DMS79 treated with DMSO at 0.1 percent for 48 hours (cell line): Measurements from ENCODE around the gene CAVIN3.
"Not testable (repeated sequence)": the region's sequence is repeated elsewhere in the genome, so short reads cannot be mapped to it uniquely, and the experiment has no call there.

Experiments
- DNase-seq: peaks from one replicate; lab custom pipeline; 2025; lab: John Stamatoyannopoulos, UW

The CAVIN3 gene

DNA sequence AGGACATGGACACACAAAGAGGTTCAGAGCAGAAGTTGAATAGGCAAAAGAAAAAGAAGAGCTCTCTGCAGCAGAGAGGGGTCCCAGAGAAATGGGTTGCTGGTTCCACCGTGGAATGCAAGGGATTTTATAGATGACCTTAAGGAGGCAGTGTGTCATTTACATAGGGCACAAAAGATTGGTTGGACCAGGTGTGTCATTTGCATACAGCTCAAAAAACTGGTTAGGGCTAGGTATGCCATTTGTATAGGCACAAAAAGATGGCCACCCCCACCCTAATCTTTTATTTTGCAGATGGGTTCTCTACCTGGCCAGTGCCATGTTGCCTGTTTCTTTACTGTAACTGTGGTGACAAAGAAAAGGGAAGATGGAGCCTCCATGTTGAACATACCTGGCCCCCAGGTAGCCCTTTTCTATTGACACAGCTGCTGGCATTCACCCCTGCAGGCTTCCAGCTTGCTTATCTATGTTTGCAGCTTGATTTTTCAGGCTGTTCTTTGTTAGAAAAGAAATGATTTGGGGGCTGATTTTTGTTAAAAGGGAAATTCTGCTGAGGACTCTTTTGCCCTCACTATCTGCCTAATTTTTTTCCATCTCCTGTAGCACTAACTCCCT, 3.1 kb upstream of the CAVIN3 start:
- no peak for DNase-seq

DNA sequence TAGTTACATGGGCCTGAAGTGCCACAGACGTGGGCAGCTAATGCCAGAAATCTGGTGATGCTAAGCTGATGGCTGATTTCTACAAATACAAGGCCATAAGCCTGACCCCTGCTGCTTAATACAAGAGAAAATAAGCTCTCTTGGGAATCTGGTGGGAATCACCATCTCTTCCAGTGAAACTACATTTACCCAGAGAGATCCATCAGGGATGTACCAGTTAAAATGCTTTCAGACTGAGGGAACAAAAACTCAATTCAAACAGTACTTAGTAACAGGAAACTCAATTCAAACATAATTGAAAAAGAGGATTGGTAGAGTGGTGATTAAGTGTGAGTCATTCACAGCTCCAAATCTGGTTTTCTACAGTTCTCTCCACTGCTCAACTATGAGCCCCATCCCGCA, 1.7 kb upstream of the CAVIN3 start:
- no peak for DNase-seq

DNA sequence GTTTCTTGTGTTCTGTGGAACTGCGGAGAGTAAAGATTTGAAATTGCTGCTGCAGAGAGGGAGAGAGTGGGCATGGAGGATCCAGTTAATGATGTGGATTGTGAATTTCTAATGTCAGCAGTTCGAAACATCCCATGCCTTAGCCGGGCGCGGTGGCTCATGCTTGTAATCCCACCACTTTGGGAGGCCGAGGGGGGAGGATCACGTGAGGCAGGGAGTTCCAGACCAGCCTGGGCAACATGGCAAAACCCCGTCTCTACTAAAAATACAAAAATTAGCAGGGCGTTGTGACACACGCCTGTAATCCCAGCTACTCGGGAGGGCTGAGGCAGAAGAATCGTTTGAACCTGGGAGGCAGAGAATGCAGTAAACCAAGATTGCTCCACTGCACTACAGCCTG, 1.1 kb upstream of the CAVIN3 start:
- no peak for DNase-seq

DNA sequence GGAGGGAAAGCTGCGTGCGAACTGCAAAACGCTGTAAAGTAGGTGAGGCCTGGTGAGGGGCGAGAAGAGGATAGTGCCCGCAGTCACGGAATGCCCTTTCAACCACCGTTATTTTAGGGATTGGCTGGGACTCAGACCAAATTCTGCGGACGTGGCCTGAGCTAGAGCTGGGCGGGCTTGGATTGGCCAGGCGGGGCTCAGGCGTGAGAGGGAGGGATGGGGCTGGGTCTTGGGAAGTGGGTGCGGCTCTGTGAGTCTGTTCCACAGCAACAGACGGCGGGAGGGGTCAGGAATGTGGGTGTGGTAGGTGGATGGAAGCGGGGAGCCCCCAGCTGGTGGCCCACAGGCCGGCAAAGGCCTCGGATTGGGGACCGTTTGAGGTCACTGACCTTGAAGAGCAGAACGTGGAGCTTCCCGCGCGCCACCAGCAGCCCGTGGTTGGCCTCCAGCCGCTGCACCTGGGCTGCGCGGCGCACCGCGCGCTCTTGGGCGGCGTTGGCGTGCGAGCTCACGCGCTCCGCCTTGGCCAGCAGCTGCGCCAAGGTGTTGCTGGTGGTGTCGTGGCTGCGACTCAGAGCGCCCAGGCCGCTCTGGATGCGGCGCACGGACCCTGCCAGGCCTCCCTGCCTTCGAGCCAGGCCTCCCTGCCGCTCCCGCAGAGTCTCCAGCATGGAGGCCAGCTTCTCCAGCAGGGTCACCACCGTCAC, 444 bp downstream of the CAVIN3 start:
- DNase-seq = no peak

GRCh38 chr11:6319001-6319703, 1.1 kb downstream of the CAVIN3 start:
- DNase-seq = no peak

DNA sequence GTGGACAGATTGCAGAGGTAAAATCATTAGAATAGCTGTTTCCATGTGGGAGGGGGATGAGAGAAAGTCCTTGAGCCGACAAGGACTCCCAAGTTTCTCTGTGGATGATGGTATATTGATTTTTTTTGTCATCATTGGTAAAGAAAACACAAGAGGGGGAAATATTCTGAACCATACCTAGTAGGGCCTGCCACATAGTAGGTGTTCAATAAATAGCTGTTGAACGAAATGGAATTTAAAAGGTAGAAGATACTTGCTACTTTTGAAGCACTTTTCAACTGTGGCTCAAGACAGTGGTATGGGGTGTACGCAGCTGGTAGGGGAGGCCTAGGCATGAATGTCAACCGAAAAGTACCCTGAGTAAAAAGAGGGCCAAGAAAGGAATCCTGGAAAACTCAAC, 2.1 kb downstream of the CAVIN3 start:
- no peak for DNase-seq

DNA sequence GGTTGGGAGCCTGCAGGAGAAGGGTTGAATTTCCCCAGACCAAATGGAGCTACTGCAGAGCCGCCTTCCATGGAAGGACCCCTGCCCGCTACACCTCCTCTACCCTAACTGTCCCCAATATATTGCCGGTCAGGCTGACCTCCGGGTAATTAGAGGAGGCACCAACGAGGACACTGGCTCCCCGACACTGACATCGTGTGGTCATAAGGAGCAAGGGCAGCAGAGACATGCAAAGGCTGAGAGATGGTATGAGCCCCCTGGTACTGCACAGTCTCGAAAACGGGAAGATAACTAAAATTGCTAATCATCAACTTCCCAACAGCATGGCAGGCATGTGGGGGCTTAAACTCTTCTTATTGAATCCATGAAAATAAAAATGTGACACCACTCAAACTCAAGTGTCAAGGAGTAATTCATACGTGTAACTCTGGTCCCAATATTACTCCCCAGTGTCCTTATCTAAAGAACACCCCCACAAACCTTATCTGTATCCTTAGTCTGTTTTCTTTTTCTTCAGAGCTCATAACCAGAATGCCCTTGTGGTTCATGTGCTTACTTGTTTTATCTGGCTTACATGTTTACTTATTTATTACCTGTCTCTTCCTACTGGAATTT, 4.4 kb downstream of the CAVIN3 start:
- DNase-seq = peak; percentile 38

GRCh38 chr11:6312106-6312505, 8.2 kb downstream of the CAVIN3 start:
- no peak for DNase-seq

GRCh38 chr11:6307876-6308275, 12.4 kb downstream of the CAVIN3 start:
- no peak for DNase-seq

DNA sequence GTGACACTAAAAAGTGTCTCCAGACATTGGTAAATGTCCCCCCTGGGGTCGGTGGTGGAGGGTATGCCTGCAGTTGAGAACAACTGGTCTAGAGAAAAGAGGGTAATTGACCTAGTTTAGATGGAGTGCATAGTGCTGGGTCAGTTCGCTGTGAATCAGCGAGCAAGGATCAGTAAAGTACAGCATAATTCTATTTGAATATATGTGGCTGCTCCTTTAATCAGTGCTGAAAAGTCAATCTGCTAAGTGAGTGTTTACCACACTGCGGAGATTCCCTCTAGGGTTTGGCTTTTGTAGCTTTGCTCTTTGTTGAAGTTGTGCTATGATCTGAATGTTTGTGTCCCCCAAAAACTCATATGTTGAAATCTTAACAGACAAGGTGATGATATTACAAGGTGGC, 15.0 kb downstream of the CAVIN3 start:
- no peak for DNase-seq

GRCh38 chr11:6303661-6304060, 16.6 kb downstream of the CAVIN3 start:
- no peak for DNase-seq

DNA sequence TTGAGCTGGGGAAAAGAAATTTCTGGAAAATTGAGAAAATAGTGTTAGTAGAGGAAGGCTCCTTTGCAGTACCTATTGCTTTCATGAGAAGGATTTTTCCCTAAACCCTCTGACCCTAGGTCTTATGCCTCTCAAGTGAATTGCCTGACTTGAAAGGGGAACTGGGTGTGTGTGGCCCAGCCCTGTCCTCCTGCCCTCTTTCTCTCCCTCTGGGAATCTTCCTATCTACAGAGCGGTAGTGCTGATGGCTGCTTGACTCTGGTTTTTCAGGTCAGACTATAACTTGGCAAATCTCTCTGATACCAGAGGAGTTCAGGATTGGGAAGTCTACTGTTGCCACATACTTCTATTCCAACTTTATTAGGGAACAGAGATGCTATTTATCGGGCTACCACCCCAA, 19.2 kb downstream of the CAVIN3 start:
- DNase-seq = no peak

- no peak for DNase-seq
These were observed 20.0 kb downstream of the CAVIN3 start for GRCh38 chr11:6300325-6300724.

GRCh38 chr11:6298605-6299004, 21.7 kb downstream of the CAVIN3 start:
- DNase-seq = no peak

GRCh38 chr11:6297831-6298230, 22.5 kb downstream of the CAVIN3 start:
- no peak for DNase-seq

- no peak for DNase-seq
These were observed 35.3 kb downstream of the CAVIN3 start for GRCh38 chr11:6285019-6285418.

DNA sequence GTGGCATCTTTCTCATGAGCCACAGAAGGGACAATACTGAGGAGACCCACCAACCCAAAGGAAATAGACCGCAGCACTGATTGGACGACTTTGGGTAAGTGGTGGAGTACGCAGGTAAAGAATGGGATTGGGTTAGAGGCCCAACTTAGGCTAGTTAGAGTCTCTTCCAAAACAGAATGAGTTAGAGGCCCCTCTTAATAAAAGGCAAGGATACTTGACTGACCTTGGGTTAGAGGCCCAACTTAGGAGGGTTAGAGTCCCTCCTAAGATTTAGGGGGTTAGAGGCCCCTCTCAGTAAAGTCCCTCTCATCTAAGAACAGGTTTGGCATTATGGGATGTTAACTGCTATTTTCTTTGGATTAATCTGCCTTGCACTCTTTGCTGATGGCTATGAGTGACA, 36.1 kb downstream of the CAVIN3 start:
- no peak for DNase-seq

- DNase-seq = no peak
These were observed 36.8 kb downstream of the CAVIN3 start for GRCh38 chr11:6283453-6284023.

DNA sequence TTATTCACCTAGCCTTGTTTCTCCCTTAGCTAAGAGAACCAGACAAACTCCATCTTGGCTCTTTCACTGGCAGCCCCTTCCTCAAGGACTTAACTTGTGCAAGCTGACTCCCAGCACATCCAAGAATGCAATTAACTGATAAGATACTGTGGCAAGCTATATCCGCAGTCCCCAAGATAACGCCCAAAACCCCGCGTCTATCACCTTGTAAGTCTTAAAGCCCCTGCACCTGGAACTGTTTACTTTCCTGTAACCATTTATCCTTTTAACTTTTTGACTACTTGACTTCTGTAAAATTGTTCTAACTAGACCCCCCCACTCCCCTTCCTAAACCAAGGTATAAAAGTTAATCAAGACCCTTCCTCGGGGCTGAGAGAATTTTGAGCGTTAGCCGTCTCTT, 39.5 kb downstream of the CAVIN3 start:
- DNase-seq = not testable (repeated sequence)

DNA sequence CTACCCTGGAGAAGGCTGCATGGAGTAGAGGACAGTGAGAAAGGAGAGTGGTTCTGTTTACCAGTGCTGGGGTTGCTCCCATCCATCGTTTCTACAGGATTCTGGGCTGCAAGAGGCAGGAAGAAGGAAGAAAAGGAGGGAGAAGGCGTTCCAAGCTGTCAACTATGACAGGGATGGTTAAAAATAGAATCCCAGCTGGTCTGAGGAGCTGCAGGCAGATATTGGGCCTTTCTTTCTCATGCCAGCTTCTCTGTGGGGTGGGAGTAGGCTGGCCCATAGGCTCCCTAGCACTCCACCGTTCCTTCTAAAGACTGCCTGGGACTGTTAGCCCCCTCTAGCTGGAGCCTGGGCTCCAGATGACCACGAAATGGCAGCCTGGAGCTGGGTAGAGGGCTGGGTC, 47.1 kb downstream of the CAVIN3 start:
- DNase-seq = no peak

DNA sequence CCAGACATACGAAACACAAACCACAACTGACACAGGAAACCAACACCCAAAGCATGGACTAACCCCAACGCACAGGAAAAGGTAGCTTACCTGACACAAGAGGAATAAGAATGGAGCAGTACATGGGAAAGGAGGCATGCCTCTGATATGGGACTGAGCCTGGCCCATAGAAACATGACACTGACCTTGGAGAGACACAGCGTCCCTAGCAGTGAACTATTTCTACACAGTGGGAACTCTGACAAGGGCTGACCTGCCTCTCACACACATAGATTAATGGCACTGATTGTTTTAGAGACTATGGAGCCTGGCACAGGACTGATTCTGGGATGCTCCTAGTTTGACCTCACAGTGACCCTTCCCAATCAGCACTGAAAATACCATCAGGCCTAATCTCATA, 48.7 kb downstream of the CAVIN3 start:
- DNase-seq = no peak

DNA sequence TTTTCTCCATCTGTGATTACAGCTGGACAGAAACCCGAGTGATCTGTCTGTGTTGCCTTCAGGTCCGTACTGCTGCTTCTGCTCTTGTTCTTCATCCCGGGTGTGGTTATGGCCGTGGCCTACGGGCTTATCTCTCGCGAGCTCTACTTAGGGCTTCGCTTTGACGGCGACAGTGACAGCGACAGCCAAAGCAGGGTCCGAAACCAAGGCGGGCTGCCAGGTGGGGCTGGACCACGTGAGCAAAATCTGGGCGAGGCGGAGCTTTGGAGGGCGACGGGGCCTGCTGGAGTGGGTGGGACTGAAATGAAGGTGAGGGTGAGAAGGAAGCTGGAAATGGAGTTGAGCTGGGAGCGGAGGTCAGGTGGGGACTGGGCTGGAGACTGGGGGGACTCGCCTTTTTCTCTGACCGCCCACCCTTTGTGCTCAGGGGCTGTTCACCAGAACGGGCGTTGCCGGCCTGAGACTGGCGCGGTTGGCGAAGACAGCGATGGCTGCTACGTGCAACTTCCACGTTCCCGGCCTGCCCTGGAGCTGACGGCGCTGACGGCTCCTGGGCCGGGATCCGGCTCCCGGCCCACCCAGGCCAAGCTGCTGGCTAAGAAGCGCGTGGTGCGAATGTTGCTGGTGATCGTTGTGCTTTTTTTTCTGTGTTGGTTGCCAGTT, 49.6 kb downstream of the CAVIN3 start:
- DNase-seq = no peak
